ENCODE measurements around the gene SARDH.

DNA sequence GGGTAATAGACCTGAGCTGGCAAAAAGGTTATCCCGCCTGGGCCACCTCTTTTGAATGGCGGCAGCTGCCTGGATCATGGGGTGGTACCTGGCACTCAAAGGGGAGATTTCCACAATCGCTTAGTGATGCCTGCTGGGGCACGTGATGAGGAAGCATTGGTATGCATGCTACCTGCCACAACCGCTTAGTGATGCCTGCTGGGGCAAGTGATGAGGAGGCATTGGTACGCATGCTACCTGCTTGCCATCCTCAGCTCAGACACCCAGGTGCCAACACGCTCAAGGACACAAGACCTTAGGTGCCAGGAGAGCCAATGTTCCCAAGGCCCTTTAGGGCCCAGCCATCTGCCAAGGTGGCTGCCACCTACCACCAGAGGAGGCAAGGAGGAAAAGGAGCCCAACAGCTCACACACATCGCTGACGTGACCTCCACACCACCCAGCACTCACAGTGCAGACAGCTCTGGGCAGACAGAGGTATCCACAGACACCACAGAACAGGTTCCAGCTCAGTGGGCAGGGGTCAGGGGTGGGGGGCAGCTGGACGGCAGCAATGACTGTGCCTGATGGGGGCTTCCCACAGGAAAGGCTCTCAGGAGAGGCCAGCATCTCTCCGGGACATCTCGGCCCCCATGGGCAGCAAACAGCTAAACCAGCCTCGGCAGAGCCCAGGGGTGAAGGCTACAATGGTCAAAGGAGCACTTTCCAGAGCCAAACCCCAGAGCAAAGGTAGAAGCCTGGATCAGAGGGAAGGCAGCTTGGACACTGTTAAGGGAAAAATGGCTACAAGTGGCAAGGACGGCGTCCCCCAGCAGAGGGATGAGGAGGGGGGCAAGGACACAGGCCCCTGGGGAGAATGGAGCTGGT, 43.0 kb upstream of the SARDH start:
- TF ChIP-seq, protein P1, sequence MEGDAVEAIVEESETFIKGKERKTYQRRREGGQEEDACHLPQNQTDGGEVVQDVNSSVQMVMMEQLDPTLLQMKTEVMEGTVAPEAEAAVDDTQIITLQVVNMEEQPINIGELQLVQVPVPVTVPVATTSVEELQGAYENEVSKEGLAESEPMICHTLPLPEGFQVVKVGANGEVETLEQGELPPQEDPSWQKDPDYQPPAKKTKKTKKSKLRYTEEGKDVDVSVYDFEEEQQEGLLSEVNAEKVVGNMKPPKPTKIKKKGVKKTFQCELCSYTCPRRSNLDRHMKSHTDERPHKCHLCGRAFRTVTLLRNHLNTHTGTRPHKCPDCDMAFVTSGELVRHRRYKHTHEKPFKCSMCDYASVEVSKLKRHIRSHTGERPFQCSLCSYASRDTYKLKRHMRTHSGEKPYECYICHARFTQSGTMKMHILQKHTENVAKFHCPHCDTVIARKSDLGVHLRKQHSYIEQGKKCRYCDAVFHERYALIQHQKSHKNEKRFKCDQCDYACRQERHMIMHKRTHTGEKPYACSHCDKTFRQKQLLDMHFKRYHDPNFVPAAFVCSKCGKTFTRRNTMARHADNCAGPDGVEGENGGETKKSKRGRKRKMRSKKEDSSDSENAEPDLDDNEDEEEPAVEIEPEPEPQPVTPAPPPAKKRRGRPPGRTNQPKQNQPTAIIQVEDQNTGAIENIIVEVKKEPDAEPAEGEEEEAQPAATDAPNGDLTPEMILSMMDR (conservative IDR thresholded peaks at IDR 0.05): no peak
- no peak for TF ChIP-seq EZH2 (IDR thresholded peaks at IDR 0.05; ENCODE audit: low read depth)

Measured in PC-9 (cell line).